ENCODE results near the gene AFDN.

DNA sequence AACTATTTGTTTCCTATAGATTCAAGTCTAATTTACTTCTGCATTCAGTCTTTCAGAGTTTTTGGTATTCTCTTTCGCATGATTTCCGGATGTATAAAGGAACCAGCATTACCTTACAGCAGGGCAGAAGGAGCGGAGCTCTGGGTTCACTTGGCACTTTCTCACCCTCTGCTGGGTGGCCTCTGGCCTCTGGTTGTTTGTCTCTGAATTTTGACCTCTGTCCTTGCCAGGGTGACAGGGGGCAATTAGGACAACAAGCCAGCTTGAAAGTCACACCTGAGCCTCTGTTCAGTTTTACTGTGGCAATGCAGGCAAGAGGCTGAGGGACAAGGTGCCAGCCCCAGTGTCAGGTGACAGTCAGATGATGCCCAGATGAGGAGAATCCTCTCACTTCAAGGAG is 101.4 kb downstream of the AFDN start:
- TF ChIP-seq RCOR1 (IDR thresholded peaks at IDR 0.05; ENCODE audit: low read length) (no peak), TEAD4 (IDR thresholded peaks at IDR 0.05; ENCODE audit: borderline replicate concordance, insufficient read depth) (no peak), GABPA (IDR thresholded peaks at IDR 0.05; ENCODE audit: low read depth) (no peak), FOSL2 (IDR thresholded peaks at IDR 0.05; ENCODE audit: borderline replicate concordance, low read depth) (no peak), POLR2AphosphoS5 (IDR thresholded peaks at IDR 0.05; ENCODE audit: low read depth, low read length) (no peak)
- TF ChIP-seq, protein P1, sequence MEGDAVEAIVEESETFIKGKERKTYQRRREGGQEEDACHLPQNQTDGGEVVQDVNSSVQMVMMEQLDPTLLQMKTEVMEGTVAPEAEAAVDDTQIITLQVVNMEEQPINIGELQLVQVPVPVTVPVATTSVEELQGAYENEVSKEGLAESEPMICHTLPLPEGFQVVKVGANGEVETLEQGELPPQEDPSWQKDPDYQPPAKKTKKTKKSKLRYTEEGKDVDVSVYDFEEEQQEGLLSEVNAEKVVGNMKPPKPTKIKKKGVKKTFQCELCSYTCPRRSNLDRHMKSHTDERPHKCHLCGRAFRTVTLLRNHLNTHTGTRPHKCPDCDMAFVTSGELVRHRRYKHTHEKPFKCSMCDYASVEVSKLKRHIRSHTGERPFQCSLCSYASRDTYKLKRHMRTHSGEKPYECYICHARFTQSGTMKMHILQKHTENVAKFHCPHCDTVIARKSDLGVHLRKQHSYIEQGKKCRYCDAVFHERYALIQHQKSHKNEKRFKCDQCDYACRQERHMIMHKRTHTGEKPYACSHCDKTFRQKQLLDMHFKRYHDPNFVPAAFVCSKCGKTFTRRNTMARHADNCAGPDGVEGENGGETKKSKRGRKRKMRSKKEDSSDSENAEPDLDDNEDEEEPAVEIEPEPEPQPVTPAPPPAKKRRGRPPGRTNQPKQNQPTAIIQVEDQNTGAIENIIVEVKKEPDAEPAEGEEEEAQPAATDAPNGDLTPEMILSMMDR (IDR thresholded peaks at IDR 0.05): no peak
